Liver (tissue), 3 donors: ENCODE results near the gene RADIL.

Source experiments
- CTCF ChIP-seq: fragments of 150-350 bp; IDR thresholded peaks from 2 replicates; pipeline ENCODE4 v1.5.1; 2017; ENCODE audit warnings: improper control_type of control experiment, low read depth, low read length; ENCODE audit not compliant: missing input control
- EGR1 ChIP-seq, 2 donors: IDR thresholded peaks; 2 replicates each; pipeline ENCODE4 v1.6.1; 2016 to 2018; ENCODE audit warnings: antibody characterized with exemption in 2 of 2, low read depth in 2 of 2
- JUND ChIP-seq, 2 donors: IDR thresholded peaks; 2 replicates each; pipeline ENCODE4 v1.6.1; 2016; ENCODE audit warnings: antibody characterized with exemption in 2 of 2
- MAX ChIP-seq: IDR thresholded peaks from 2 replicates; pipeline ENCODE4 v1.6.1; 2016; ENCODE audit warnings: antibody characterized with exemption
- NR2F2 ChIP-seq: IDR thresholded peaks from 2 replicates; pipeline ENCODE4 v1.6.1; 2016; ENCODE audit warnings: antibody characterized with exemption
- RAD21 ChIP-seq, 2 donors: IDR thresholded peaks; 2 replicates each; pipeline ENCODE4 v1.6.1; 2016; ENCODE audit warnings: antibody characterized with exemption in 2 of 2, mild to moderate bottlenecking in 2 of 2
- SP1 ChIP-seq: IDR thresholded peaks from 2 replicates; pipeline ENCODE4 v1.6.1; 2018; ENCODE audit warnings: antibody characterized with exemption, mild to moderate bottlenecking
- TAF1 ChIP-seq: conservative IDR thresholded peaks from 2 replicates; pipeline ENCODE4 v1.6.1; 2016; ENCODE audit warnings: antibody characterized with exemption, mild to moderate bottlenecking
- TF ChIP-seq, protein P1 (sequence below): IDR thresholded peaks from 2 replicates; pipeline ENCODE4 v1.6.1; 2016; ENCODE audit warnings: antibody characterized with exemption
- TF ChIP-seq, protein P2 (sequence below): IDR thresholded peaks from 2 replicates; pipeline ENCODE4 v1.6.1; 2016; ENCODE audit warnings: antibody characterized with exemption
- donor health status: healthy.
- donor health status: healthy.

- TF ChIP-seq, protein P1, sequence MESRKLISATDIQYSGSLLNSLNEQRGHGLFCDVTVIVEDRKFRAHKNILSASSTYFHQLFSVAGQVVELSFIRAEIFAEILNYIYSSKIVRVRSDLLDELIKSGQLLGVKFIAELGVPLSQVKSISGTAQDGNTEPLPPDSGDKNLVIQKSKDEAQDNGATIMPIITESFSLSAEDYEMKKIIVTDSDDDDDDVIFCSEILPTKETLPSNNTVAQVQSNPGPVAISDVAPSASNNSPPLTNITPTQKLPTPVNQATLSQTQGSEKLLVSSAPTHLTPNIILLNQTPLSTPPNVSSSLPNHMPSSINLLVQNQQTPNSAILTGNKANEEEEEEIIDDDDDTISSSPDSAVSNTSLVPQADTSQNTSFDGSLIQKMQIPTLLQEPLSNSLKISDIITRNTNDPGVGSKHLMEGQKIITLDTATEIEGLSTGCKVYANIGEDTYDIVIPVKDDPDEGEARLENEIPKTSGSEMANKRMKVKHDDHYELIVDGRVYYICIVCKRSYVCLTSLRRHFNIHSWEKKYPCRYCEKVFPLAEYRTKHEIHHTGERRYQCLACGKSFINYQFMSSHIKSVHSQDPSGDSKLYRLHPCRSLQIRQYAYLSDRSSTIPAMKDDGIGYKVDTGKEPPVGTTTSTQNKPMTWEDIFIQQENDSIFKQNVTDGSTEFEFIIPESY = no peak
- TF ChIP-seq CTCF (no peak), EGR1 (IDR thresholded peaks at IDR 0.05; ENCODE audit: low read depth in 2 of 2) (no peak), NR2F2 (no peak), JUND (IDR thresholded peaks at IDR 0.05) (no peak), RAD21 (IDR thresholded peaks at IDR 0.05) (no peak), TAF1 (no peak), MAX (no peak), SP1 (no peak)
- TF ChIP-seq, protein P2, sequence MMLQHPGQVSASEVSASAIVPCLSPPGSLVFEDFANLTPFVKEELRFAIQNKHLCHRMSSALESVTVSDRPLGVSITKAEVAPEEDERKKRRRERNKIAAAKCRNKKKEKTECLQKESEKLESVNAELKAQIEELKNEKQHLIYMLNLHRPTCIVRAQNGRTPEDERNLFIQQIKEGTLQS = no peak
Measured at GRCh38 chr7:4832711-4833110, 50.8 kb downstream of the RADIL start.
